Suprapubic skin (tissue), 3 donors: ENCODE results near the gene INF2.

ENCODE experiments used
- CTCF ChIP-seq, 2 donors: fragments of 200-600 bp in 1 of 2; fragments of 450-650 bp in 1 of 2; sonication (generic) in 1 of 2; IDR thresholded peaks; one replicate each; pipeline ENCODE4 v1.5.1; 2016 to 2019; ENCODE audit warnings: antibody characterized with exemption in 2 of 2, mild to moderate bottlenecking in 1 of 2, moderate library complexity in 1 of 2
- POLR2A ChIP-seq, 2 donors: fragments of 450-650 bp; IDR thresholded peaks; one replicate each; pipeline ENCODE4 v1.6.1; 2017; ENCODE audit warnings: antibody characterized with exemption in 2 of 2, mild to moderate bottlenecking in 2 of 2, moderate library complexity in 2 of 2

- TF ChIP-seq POLR2A (IDR thresholded peaks at IDR 0.05) (no peak), CTCF (IDR thresholded peaks at IDR 0.05) (no peak)
Measured at GRCh38 chr14:104742586-104743455, 53.4 kb downstream of the INF2 start.
